GM23248 (cell line): ENCODE data around the gene CHERP. TPM values are rescaled to one million over a fixed set of nuclear protein-coding genes. Genes with fewer than 3 reads are reported as not detected.

ENCODE experiments used
- DNase-seq: peaks from one replicate; pipeline ENCODE4 v3.0.0-alpha.2; 2015
- H2AFZ ChIP-seq: fragments of 200-600 bp; sonication (generic); 2 replicates; pipeline ENCODE4 v1.6.1; 2016; ENCODE audit warnings: antibody characterized with exemption
- H3F3A ChIP-seq: fragments of 200-600 bp; sonication (generic); 2 replicates; pipeline ENCODE4 v1.6.1; 2016; ENCODE audit warnings: mild to moderate bottlenecking, antibody characterized with exemption, mixed run types; ENCODE audit not compliant: insufficient read depth
- H3K27ac ChIP-seq: fragments of 200-600 bp; sonication (generic); 2 replicates; pipeline ENCODE4 v1.5.1; 2016; ENCODE audit warnings: mild to moderate bottlenecking
- H3K27me3 ChIP-seq: fragments of 200-600 bp; sonication (generic); replicated peaks from 2 replicates; pipeline ENCODE4 v1.6.1; 2016; ENCODE audit warnings: mild to moderate bottlenecking; ENCODE audit not compliant: insufficient read depth
- H3K36me3 ChIP-seq: fragments of 200-600 bp; sonication (generic); 2 replicates; pipeline ENCODE4 v1.6.1; 2016; ENCODE audit warnings: low read depth, mild to moderate bottlenecking
- H3K4me1 ChIP-seq: fragments of 200-600 bp; sonication (generic); 2 replicates; pipeline ENCODE4 v1.6.1; 2016; ENCODE audit warnings: mild to moderate bottlenecking; ENCODE audit not compliant: insufficient read depth
- H3K4me2 ChIP-seq: fragments of 200-600 bp; sonication (generic); one replicate; pipeline ENCODE4 v1.6.1; 2016; ENCODE audit warnings: mild to moderate bottlenecking; ENCODE audit not compliant: unreplicated experiment
- H3K4me3 ChIP-seq: fragments of 200-600 bp; sonication (generic); 2 replicates; pipeline ENCODE4 v1.5.1; 2016; ENCODE audit warnings: mild to moderate bottlenecking
- H3K79me2 ChIP-seq: fragments of 200-600 bp; sonication (generic); 2 replicates; pipeline ENCODE4 v1.6.1; 2016; ENCODE audit warnings: mild to moderate bottlenecking; ENCODE audit not compliant: insufficient read depth
- H3K9ac ChIP-seq: fragments of 200-600 bp; sonication (generic); 2 replicates; pipeline ENCODE4 v1.6.1; 2016; ENCODE audit warnings: mild to moderate bottlenecking
- H3K9me2 ChIP-seq: fragments of 200-600 bp; sonication (generic); 2 replicates; pipeline ENCODE4 v1.6.1; 2016; ENCODE audit warnings: mixed run types, mild to moderate bottlenecking, moderate library complexity; ENCODE audit not compliant: insufficient read depth
- H3K9me3 ChIP-seq: fragments of 200-600 bp; sonication (generic); one replicate; pipeline ENCODE4 v1.6.1; 2017; ENCODE audit warnings: low read depth
- H4K20me1 ChIP-seq: fragments of 200-600 bp; sonication (generic); 2 replicates; pipeline ENCODE4 v1.6.0; 2016; ENCODE audit not compliant: insufficient read depth
- EZH2 ChIP-seq: fragments of 200-600 bp; sonication (generic); IDR thresholded peaks from 2 replicates; pipeline ENCODE4 v1.6.1; 2018; ENCODE audit warnings: antibody characterized with exemption, mild to moderate bottlenecking; ENCODE audit not compliant: insufficient read depth, poor library complexity, severe bottlenecking
- EZH2phosphoT487 ChIP-seq: fragments of 200-600 bp; sonication (generic); IDR thresholded peaks from 2 replicates; pipeline ENCODE4 v1.6.1; 2018; ENCODE audit warnings: antibody characterized with exemption, moderate library complexity, mild to moderate bottlenecking, low read depth; ENCODE audit not compliant: insufficient read depth
- WGBS, 2 experiments: methylation state at CpG; one replicate each; pipeline ENCODE4 v1.1.6; 2015 to 2017; ENCODE audit warnings: low lambda C conversion rate in 2 of 2, low coverage in 1 of 2; ENCODE audit errors: missing lambda C conversion rate in 2 of 2; 5-methylcytosine and 5-hydroxymethylcytosine counted together
- in situ Hi-C: fragments of 300-500 bp; cut with MboI; formaldehyde crosslinking; loops from 2 replicates; pipeline ENCODE4 v1.15.0; 2020
- polyA plus RNA-seq: library from polyadenylated mRNA; unstranded; fragments of >200 nt; fragmentation: Nextera tagmentation; extraction: Ambion mirVana; gene quantifications from 2 replicates; pipeline ENCODE4 v1.2.1, GENCODE V29; 2016
- total RNA-seq: library from RNA; depleted of rRNA; stranded (reverse); fragments of >200 nt; shearing (Covaris generic); gene quantifications from 2 replicates; pipeline ENCODE4 v1.2.3, GENCODE V29; 2014

Gene CHERP
- total and polyA plus RNA-seq, 2 experiments from 2014 or later, result 1.4 to 16.8 TPM

DNA sequence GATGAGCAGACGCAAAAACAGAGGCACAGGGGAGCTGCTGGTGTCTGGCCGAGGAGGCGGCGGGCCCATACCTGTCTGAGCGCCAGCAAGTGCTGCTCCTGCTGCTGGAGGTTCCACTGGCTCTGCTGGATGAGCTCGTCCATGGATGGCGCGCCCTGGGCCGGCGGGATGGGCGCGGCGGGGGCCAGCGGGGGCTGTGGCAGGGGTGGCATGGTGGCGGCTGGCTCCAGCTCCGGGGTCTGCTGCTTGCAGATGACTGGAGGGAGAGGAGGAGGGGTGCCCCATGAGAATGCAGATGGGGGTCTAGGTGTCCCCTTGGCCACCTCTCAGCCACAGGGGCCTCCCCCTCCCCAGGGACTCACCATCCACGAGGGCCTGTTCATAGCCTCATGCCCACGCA, 6.9 kb downstream of the CHERP start:
- Histone ChIP-seq H3K36me3 (peaks cover 12% of the 10 kb centered on the region; the same call in 1 of the 2 replicates), H3K4me2 (no peak overlapping the region), H3K27me3 (no peaks in the 10 kb centered on the region), H3K9ac (no peak overlapping the region), H3K4me3 (no peak overlapping the region), H3F3A (no peaks in the 10 kb centered on the region), H4K20me1 (no peaks in the 10 kb centered on the region), H3K4me1 (no peaks in the 10 kb centered on the region), H3K27ac (no peak overlapping the region), H2AFZ (no peak overlapping the region), H3K79me2 (peaks cover 61% of the 10 kb centered on the region), H3K9me2 (no peaks in the 10 kb centered on the region), H3K9me3 (no peaks in the 10 kb centered on the region)
- no peak for DNase-seq
- TF ChIP-seq EZH2phosphoT487 (no peak), EZH2 (no peak)
- in situ Hi-C loops, result no loop called here
- WGBS, 2 experiments, result 94 to 95% methylated on average over 14 to 18 of the region's 18 CpGs

DNA sequence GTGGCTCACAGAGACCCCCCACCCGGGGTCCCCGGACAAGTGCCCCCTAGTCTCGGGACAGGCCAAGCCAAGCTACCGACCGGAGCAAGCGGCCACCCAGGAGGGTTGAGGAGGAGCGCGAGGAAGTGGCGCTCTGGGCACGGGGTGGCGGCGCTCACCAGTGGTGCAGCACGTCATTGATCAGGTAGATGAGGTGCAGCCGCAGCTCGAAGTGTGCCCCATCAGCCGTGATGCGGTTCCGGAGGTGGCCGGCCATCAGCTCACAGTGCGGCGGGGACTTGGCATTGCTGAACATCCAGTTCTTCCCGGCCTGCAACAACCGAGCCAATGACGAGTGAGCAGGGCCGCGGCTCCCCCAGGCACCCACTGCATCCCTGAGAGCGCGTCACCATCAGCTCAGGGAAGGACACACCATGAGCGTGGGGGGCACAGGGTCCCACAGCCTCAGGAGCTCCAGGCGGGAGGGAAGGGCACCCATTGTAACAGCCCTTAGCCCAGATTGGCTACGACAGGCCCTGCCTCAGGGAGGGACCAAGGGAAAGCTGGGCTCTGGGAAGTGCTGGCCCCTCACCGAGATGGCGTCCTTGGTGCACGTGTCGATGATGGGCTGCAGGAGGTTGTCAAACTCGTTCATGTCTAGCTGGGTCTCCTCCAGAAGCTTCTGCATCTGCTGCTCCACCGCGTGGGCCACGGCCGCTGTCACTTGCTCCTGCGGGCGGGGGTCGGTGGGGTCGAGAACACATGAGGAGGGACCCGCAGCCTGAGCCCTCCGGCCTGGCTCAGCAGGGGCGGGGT, 9.6 kb downstream of the CHERP start:
- Histone ChIP-seq H3K9ac (no peak overlapping the region), H2AFZ (no peak overlapping the region), H3K27ac (no peak overlapping the region), H3K9me2 (no peaks in the 10 kb centered on the region), H4K20me1 (no peaks in the 10 kb centered on the region), H3K4me2 (no peak overlapping the region), H3K79me2 (peaks cover 33% of the 10 kb centered on the region), H3K4me1 (no peaks in the 10 kb centered on the region), H3K9me3 (no peaks in the 10 kb centered on the region), H3F3A (no peaks in the 10 kb centered on the region), H3K4me3 (no peak overlapping the region), H3K27me3 (no peaks in the 10 kb centered on the region), H3K36me3 (peaks cover 28% of the 10 kb centered on the region; the same call in 1 of the 2 replicates)
- WGBS, 2 experiments, result 92 to 93% methylated on average over 38 to 45 of the region's 47 CpGs
- in situ Hi-C loops, result no loop called here
- TF ChIP-seq EZH2phosphoT487, result no peak
- no peak for TF ChIP-seq EZH2
- DNase-seq, result no peak

DNA sequence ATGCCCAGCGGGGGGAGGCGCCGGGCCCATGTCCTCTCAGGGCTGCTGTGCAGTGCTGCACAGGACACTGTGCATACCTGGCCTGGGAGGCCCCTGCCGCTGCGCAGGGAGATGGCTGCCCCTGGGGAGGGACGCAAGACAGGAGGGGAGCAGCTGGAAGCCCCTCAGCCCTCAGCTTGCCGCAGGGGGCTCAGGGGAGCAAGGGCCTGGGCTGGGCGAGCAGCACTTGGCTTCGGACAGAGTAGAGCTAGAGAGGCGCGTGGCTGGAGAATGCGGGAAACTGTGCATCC, 10.9 kb downstream of the CHERP start:
- Histone ChIP-seq H3K36me3 (peaks cover 30% of the 10 kb centered on the region; the same call in 1 of the 2 replicates), H3K4me1 (no peaks in the 10 kb centered on the region), H3K79me2 (peaks cover 20% of the 10 kb centered on the region), H3K4me3 (no peak overlapping the region), H4K20me1 (no peaks in the 10 kb centered on the region), H3K9me2 (no peaks in the 10 kb centered on the region), H3K4me2 (no peak overlapping the region), H3K27ac (no peak overlapping the region), H3F3A (no peaks in the 10 kb centered on the region), H2AFZ (no peak overlapping the region), H3K9me3 (no peaks in the 10 kb centered on the region), H3K9ac (no peak overlapping the region), H3K27me3 (no peaks in the 10 kb centered on the region)
- TF ChIP-seq EZH2phosphoT487, result no peak
- TF ChIP-seq EZH2, result no peak
- DNase-seq, result no peak
- in situ Hi-C loops, result no loop called here
- WGBS, 2 experiments, result 96% methylated on average over 12 of the region's 12 CpGs

DNA sequence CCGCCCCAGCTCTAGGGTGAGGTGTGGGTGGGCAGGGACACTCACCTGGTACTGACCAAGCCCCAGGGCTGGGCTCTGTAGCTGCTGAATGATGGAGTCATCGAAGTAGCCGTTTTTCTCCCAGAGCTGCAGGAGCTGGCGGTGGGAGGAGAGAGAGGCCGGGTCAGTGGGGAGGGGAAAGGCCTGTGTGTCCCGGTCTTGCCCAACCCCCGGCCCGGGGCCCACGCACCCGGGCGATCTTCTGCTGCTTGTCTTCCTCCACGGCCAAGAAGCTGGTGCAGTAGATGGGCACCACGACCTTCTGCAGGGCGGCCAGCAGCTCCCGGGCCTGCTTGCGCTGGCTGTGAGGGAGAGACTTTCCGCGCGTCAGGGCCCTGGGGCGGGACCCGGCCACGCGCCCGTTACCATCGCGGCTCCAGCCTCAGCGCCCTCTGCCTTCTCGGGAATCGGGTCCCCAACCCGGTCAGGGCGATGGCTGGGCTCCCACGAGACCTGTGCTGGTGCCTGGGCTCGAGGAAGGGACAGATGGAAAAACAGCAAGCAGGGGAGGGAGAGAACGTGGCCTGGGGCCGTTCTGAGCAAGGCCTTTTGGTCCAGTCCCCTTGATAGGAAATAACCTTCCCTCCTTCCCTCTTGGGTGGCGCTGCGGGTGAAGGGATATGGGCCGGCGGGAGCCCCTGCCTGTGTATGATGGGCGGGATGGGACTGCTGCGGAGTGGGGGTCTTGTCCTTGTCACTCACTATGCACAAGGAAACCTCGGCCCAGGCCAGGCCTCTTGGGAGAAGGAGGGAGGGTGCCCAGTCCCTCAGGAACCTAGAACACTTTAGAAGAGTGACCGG, 11.5 kb downstream of the CHERP start:
- Histone ChIP-seq H3K9me2 (no peaks in the 10 kb centered on the region), H3K27ac (no peak overlapping the region), H3K36me3 (peaks cover 30% of the 10 kb centered on the region; the same call in 1 of the 2 replicates), H3F3A (no peaks in the 10 kb centered on the region), H3K4me2 (no peak overlapping the region), H3K9me3 (no peaks in the 10 kb centered on the region), H3K4me3 (no peak overlapping the region), H3K9ac (no peak overlapping the region), H3K4me1 (no peaks in the 10 kb centered on the region), H4K20me1 (no peaks in the 10 kb centered on the region), H3K27me3 (no peaks in the 10 kb centered on the region), H2AFZ (no peak overlapping the region), H3K79me2 (peaks cover 14% of the 10 kb centered on the region)
- TF ChIP-seq EZH2 (no peak), EZH2phosphoT487 (no peak)
- WGBS, 2 experiments, result 94 to 95% methylated on average over 34 to 43 of the region's 43 CpGs
- in situ Hi-C loops, result no loop called here
- DNase-seq, result no peak
